ENCODE measurements around the gene SDHC. TPM values are rescaled to one million over a fixed set of nuclear protein-coding genes. Genes with fewer than 3 reads are reported as not detected.
A peak's percentile ranks its signal among the peaks of the same experiment; 100 is the strongest.

SDHC gene
- total RNA-seq, 2 donors from 2014 or later, result 38.9 to 95.7 TPM

- Histone ChIP-seq H3K27ac (no peak overlapping the region), H3K4me1 (ENCODE audit: control insufficient read depth in 1 of 2, low read depth in 2 of 2) (peaks cover 7 to 13% of the 10 kb centered on the region in 2 donors), H3K27me3 (replicated peaks; ENCODE audit: insufficient read depth) (no peaks in the 10 kb centered on the region), H3K36me3 (no peaks in the 10 kb centered on the region), H3K9me3 (no peaks in the 10 kb centered on the region), H3K4me3 (no peak overlapping the region)
- no peak for DNase-seq (ENCODE audit: low spot score)
- no peak for ATAC-seq (ENCODE audit: insufficient number of reproducible peaks, low FRiP score, low read depth)
- no peak for TF ChIP-seq CTCF (IDR thresholded peaks at IDR 0.05)
Measured at GRCh38 chr1:161300478-161300877, 13.7 kb upstream of the SDHC start.

- no peak for ATAC-seq (ENCODE audit: insufficient number of reproducible peaks, low FRiP score, low read depth)
- Histone ChIP-seq H3K4me3 (peak overlapping the region; percentile 82), H3K36me3 (no peaks in the 10 kb centered on the region), H3K4me1 (ENCODE audit: control insufficient read depth in 1 of 2, low read depth in 2 of 2) (peaks cover 7 to 14% of the 10 kb centered on the region in 2 donors), H3K27me3 (replicated peaks; ENCODE audit: insufficient read depth) (no peaks in the 10 kb centered on the region), H3K27ac (no peak overlapping the region), H3K9me3 (no peaks in the 10 kb centered on the region)
- TF ChIP-seq CTCF (IDR thresholded peaks at IDR 0.05), result no peak
- DNase-seq (ENCODE audit: low spot score), result no peak
Measured at GRCh38 chr1:161304927-161305866, 9.0 kb upstream of the SDHC start.

- no peak for TF ChIP-seq CTCF (IDR thresholded peaks at IDR 0.05)
- DNase-seq (ENCODE audit: low spot score) (peak; percentile 21), ATAC-seq (ENCODE audit: insufficient number of reproducible peaks, low FRiP score, low read depth) (peak; percentile 41)
- Histone ChIP-seq H3K4me1 (ENCODE audit: control insufficient read depth in 1 of 2, low read depth in 2 of 2) (peaks cover 7 to 14% of the 10 kb centered on the region in 2 donors), H3K9me3 (no peaks in the 10 kb centered on the region), H3K27me3 (replicated peaks; ENCODE audit: insufficient read depth) (no peaks in the 10 kb centered on the region), H3K27ac (no peak overlapping the region), H3K4me3 (peak overlapping the region; percentile 82), H3K36me3 (no peaks in the 10 kb centered on the region)
Measured at GRCh38 chr1:161305867-161306519, 8.2 kb upstream of the SDHC start.

DNA sequence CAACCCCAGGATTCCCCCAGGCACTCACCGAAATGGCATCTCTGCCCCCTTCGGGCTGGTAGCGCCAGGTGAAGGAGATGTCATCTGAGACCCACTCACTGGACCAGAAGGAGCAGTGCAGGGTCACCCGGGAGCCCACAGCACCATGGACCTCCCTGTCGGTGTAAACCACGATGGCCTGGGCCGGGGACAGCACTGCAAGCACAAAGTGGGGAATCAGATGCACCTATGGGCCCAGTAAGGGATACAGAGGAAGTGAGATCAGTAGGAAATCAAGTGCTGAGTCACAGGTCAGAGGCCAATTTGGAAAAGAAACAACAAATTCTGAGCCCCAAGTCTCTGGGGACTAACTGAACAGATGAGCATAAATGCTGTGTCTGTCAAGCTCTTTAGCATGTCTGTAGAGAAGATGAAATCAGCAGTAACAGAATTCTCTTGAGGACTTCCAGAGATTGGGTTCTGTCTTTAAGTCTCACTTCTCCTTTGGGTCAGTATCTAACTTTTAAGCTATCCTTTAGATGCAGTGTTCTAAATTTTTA lies 6.9 kb upstream of the SDHC start:
- no peaks in the 10 kb centered on the region for H3K36me3 ChIP-seq
- H3K27me3 ChIP-seq (replicated peaks; ENCODE audit: insufficient read depth), result no peaks in the 10 kb centered on the region
- no peak for ATAC-seq (ENCODE audit: insufficient number of reproducible peaks, low FRiP score, low read depth)
- H3K9me3 ChIP-seq, result no peaks in the 10 kb centered on the region
- peaks cover 7 to 14% of the 10 kb centered on the region in 2 donors for H3K4me1 ChIP-seq (ENCODE audit: control insufficient read depth in 1 of 2, low read depth in 2 of 2)
- TF ChIP-seq CTCF (IDR thresholded peaks at IDR 0.05), result no peak
- H3K27ac ChIP-seq, result no peak overlapping the region
- no peak overlapping the region for H3K4me3 ChIP-seq
- DNase-seq (ENCODE audit: low spot score), result no peak

All from thoracic aorta (tissue), 2 donors.